Measurements from ENCODE around the gene KANSL1. TPM values are rescaled to one million over a fixed set of nuclear protein-coding genes. Genes with fewer than 3 reads are reported as not detected.

Gene KANSL1
- total and polyA plus RNA-seq, 12 donors: 23.2 to 81.2 (median 58.0) TPM

DNA sequence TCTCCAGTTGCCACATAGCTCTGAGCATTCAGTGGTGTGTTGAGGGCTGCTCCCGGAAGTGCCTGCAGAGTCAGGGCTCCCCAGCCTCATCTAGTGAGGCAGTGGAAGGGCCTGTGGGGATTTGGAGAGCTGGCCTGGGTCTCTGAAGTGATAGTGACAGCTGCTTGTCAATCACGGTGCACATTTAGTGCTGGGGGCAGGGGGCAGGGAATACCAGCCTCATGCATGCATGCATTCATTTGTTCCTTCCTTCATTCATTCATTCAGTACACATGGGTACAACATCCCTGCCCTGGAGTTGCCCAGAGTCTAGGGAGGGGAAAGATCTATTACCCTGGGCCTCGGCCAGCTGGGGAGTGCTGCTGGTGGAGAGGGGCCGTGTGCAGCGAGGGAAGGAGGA lies 205.5 kb downstream of the KANSL1 start:
- DNase-seq: no peak
- H3K27me3 ChIP-seq: no peaks in the 10 kb centered on the region
- intact Hi-C loops (cut with DNase I): no loop called here
- TF ChIP-seq, protein P1, sequence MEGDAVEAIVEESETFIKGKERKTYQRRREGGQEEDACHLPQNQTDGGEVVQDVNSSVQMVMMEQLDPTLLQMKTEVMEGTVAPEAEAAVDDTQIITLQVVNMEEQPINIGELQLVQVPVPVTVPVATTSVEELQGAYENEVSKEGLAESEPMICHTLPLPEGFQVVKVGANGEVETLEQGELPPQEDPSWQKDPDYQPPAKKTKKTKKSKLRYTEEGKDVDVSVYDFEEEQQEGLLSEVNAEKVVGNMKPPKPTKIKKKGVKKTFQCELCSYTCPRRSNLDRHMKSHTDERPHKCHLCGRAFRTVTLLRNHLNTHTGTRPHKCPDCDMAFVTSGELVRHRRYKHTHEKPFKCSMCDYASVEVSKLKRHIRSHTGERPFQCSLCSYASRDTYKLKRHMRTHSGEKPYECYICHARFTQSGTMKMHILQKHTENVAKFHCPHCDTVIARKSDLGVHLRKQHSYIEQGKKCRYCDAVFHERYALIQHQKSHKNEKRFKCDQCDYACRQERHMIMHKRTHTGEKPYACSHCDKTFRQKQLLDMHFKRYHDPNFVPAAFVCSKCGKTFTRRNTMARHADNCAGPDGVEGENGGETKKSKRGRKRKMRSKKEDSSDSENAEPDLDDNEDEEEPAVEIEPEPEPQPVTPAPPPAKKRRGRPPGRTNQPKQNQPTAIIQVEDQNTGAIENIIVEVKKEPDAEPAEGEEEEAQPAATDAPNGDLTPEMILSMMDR (IDR thresholded peaks at IDR 0.05): no peak
- no peak for TF ChIP-seq POLR2A (IDR thresholded peaks at IDR 0.05)
- no peak overlapping the region for H3K27ac ChIP-seq
- no peak overlapping the region for H3K4me3 ChIP-seq
- WGBS, 4 donors: 81 to 92% (median 84%) methylated on average over 4 to 5 of the region's 5 CpGs
- H3K36me3 ChIP-seq (replicated peaks in 1 of 2): no peaks in the 10 kb centered on the region
- H3K9me3 ChIP-seq (replicated peaks in 1 of 3): no peaks in the 10 kb centered on the region
- no peaks in the 10 kb centered on the region for H3K4me1 ChIP-seq (replicated peaks in 1 of 2)

DNA sequence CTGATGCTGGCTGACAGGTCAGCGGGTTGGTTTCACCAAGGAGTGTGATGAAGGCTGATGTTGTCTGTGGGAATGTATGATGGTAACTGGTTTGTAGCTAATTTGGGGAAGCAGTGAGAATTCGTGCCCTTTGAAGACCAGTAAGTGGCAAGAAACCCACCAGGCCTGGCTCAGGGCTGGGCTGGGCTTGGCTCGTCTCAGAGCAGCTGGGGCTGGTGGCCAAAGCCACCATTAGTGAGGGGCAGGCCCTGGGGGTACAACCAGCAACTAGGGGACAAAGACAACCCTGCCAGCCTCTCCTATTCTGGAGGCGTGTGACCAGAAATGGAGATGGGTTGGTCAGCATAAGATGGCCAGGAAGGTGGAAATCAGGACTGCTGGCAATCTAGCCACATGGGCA lies 207.2 kb downstream of the KANSL1 start:
- H3K9me3 ChIP-seq (replicated peaks in 1 of 3): no peaks in the 10 kb centered on the region
- intact Hi-C loops (cut with DNase I): no loop called here
- no peak overlapping the region for H3K4me3 ChIP-seq
- 80 to 90% (median 85%) methylated on average over 4 of the region's 4 CpGs for WGBS, 4 donors
- H3K36me3 ChIP-seq (replicated peaks in 1 of 2): no peaks in the 10 kb centered on the region
- DNase-seq: no peak
- no peak overlapping the region for H3K27ac ChIP-seq
- TF ChIP-seq POLR2A (IDR thresholded peaks at IDR 0.05): no peak
- TF ChIP-seq, protein P1 (IDR thresholded peaks at IDR 0.05): no peak
- H3K27me3 ChIP-seq: no peaks in the 10 kb centered on the region
- no peaks in the 10 kb centered on the region for H3K4me1 ChIP-seq (replicated peaks in 1 of 2)

DNA sequence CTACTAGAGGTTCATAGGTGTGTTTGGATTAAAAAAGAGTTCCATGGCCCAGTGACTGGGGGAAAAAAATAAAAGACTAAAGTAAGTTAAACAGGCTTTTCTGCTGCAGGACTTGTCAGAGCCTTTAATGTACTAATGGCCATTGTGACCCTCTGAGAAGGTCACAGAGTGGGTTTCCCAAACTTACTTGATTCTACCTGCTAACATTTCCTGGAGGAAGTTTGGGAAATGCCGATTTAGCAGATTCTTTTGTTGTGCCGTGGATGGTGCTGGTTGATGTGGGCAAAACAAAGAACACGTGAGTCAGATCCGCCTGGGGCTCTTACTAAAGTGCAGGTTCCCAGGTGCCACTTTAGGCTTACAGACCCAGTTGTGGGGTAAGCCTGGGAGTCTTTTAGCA lies 207.8 kb downstream of the KANSL1 start:
- H3K9me3 ChIP-seq (replicated peaks in 1 of 3): no peaks in the 10 kb centered on the region
- no peaks in the 10 kb centered on the region for H3K27me3 ChIP-seq
- no peaks in the 10 kb centered on the region for H3K36me3 ChIP-seq (replicated peaks in 1 of 2)
- no peak overlapping the region for H3K27ac ChIP-seq
- no peak overlapping the region for H3K4me3 ChIP-seq
- WGBS, 4 donors: 78 to 82% (median 78%) methylated on average over 4 of the region's 4 CpGs
- H3K4me1 ChIP-seq (replicated peaks in 1 of 2): no peaks in the 10 kb centered on the region
- intact Hi-C loops (cut with DNase I): no loop called here
- no peak for DNase-seq
- TF ChIP-seq POLR2A (IDR thresholded peaks at IDR 0.05): no peak
- TF ChIP-seq, protein P1 (IDR thresholded peaks at IDR 0.05): no peak

DNA sequence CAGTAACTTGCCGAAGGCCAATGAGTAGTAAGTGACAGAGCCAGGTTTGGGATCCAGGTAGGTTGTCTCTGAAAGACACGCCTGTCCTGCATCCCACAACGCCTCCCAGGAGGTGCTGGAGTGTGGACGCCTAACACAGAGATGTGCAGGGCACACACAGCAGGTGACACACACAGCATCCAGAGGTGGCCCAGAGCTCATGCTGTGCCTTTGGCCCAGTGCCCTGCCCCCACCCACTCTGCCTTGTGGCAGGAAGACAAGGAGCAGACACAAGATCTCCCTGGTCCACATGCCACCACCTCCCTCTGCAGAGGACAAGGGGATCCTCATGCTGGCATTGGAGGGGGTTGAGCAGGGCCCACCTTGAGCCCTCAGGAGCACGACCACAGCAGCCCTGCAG lies 208.9 kb downstream of the KANSL1 start:
- H3K9me3 ChIP-seq (replicated peaks in 1 of 3): no peaks in the 10 kb centered on the region
- intact Hi-C loops (cut with DNase I): no loop called here
- no peak overlapping the region for H3K27ac ChIP-seq
- no peak overlapping the region for H3K4me3 ChIP-seq
- DNase-seq: no peak
- H3K36me3 ChIP-seq (replicated peaks in 1 of 2): no peaks in the 10 kb centered on the region
- TF ChIP-seq POLR2A (IDR thresholded peaks at IDR 0.05): no peak
- TF ChIP-seq, protein P1 (IDR thresholded peaks at IDR 0.05): no peak
- H3K4me1 ChIP-seq (replicated peaks in 1 of 2): no peaks in the 10 kb centered on the region
- no peaks in the 10 kb centered on the region for H3K27me3 ChIP-seq
- 79 to 94% (median 88%) methylated on average over 4 to 5 of the region's 5 CpGs; no CpG with 5 or more reads in 1 of the 4 donors for WGBS, 4 donors
